Endothelial cell of umbilical vein (primary cell): ENCODE data around the gene NMNAT3.

Experiments
- JUN ChIP-seq: IDR thresholded peaks from 2 replicates; pipeline ENCODE4 v1.6.1; 2011; ENCODE audit warnings: borderline replicate concordance, low read depth; ENCODE audit not compliant: insufficient read length, insufficient read depth
- MAX ChIP-seq: IDR thresholded peaks from 2 replicates; pipeline ENCODE4 v1.6.1; 2011; ENCODE audit not compliant: insufficient read depth, insufficient read length

GRCh38 chr3:139710212-139710611 lies 32.4 kb upstream of the NMNAT3 start:
- TF ChIP-seq MAX (no peak), JUN (no peak)
